GM12875 (cell line): ENCODE data around the gene CLDN24.

Source experiments
- H3K4me3 ChIP-seq: one replicate; pipeline ENCODE4 v1.5.1; 2011; ENCODE audit warnings: low read depth, low read length, control low read depth
- CTCF ChIP-seq: IDR thresholded peaks from 2 replicates; pipeline ENCODE4 v1.5.1; 2011; ENCODE audit warnings: low read depth, mild to moderate bottlenecking, control low read depth, inconsistent platforms, low read length, moderate library complexity, borderline replicate concordance; ENCODE audit not compliant: insufficient read depth

Gene CLDN24

GRCh38 chr4:183295711-183296110 lies 26.5 kb downstream of the CLDN24 start:
- no peak for TF ChIP-seq CTCF
- H3K4me3 ChIP-seq = no peak overlapping the region

- no peak for TF ChIP-seq CTCF
- no peak overlapping the region for H3K4me3 ChIP-seq
These were observed 31.2 kb downstream of the CLDN24 start for GRCh38 chr4:183291070-183291469.

GRCh38 chr4:183289688-183290087 lies 32.5 kb downstream of the CLDN24 start:
- H3K4me3 ChIP-seq = no peak overlapping the region
- TF ChIP-seq CTCF = no peak

GRCh38 chr4:183288955-183289354 lies 33.3 kb downstream of the CLDN24 start:
- TF ChIP-seq CTCF = no peak
- H3K4me3 ChIP-seq = no peak overlapping the region

GRCh38 chr4:183287677-183288076 lies 34.5 kb downstream of the CLDN24 start:
- no peak for TF ChIP-seq CTCF
- no peak overlapping the region for H3K4me3 ChIP-seq

- TF ChIP-seq CTCF = no peak
These were observed 34.9 kb downstream of the CLDN24 start for GRCh38 chr4:183287309-183287659.

GRCh38 chr4:183286590-183287308 lies 35.5 kb downstream of the CLDN24 start:
- no peak for TF ChIP-seq CTCF
- no peak overlapping the region for H3K4me3 ChIP-seq

More at GRCh38 chr4:183287309-183287659, 34.9 kb downstream of the CLDN24 start:
- H3K4me3 ChIP-seq = no peak overlapping the region
